Motor neuron (in vitro differentiated cells): ENCODE data around the gene CDK15. TPM values are rescaled to one million over a fixed set of nuclear protein-coding genes. Genes with fewer than 3 reads are reported as not detected.

ENCODE experiments used
- ATAC-seq, 8 experiments: fragments of 200-7000 bp; cut with Tn5 transposase; replicated peaks in 6 of 8; 2 replicates each; pipeline ENCODE4 v1.8.0; 2021; ENCODE audit warnings: mild to moderate bottlenecking in 8 of 8, moderate library complexity in 8 of 8
- H3K27ac ChIP-seq, 2 donors: fragments of 250-450 bp; sonication (Bioruptor Pico); 2 replicates each; pipeline ENCODE4 v1.9.0; 2021; ENCODE audit warnings: antibody characterized with exemption in 2 of 2, mild to moderate bottlenecking in 2 of 2, moderate library complexity in 1 of 2
- H3K4me1 ChIP-seq, 2 donors: fragments of 250-450 bp; sonication (Bioruptor Pico); replicated peaks in 1 of 2; 2 replicates each; pipeline ENCODE4 v1.6.1; 2021; ENCODE audit warnings: antibody characterized with exemption in 2 of 2, mild to moderate bottlenecking in 2 of 2, moderate library complexity in 1 of 2
- H3K4me3 ChIP-seq, 5 donors: fragments of 250-450 bp; sonication (Bioruptor Pico); 2 replicates each; pipeline ENCODE4 v1.9.0; 2021; ENCODE audit warnings: antibody characterized with exemption in 5 of 5, mild to moderate bottlenecking in 5 of 5, moderate library complexity in 4 of 5
- WGBS, 10 experiments: fragments of 450-650 bp; shearing (Covaris generic); methylation state at CpG; one replicate each; pipeline ENCODE4 v1.0.0; 2022; 5-methylcytosine and 5-hydroxymethylcytosine counted together
- in situ Hi-C, 9 experiments: fragments of 400-800 bp; cut with MboI; loops; one replicate each; pipeline ENCODE4 v1.15.0; 2021; ENCODE audit warnings: low sequenced_read_pairs in 9 of 9, low pct_unique_long_range_greater_than_20kb in 2 of 9; ENCODE audit not compliant: unreplicated experiment in 9 of 9
- total RNA-seq, 8 experiments: library from RNA; unstranded; fragments of 300-600 nt; gene quantifications; 2 replicates each; pipeline versions ENCODE4 v1.2.3 to v1.2.4, GENCODE V29; 2022

Gene CDK15
- total RNA-seq, 8 experiments from 2014 or later: 0.05 to 2.3 (median 0.24) TPM

DNA sequence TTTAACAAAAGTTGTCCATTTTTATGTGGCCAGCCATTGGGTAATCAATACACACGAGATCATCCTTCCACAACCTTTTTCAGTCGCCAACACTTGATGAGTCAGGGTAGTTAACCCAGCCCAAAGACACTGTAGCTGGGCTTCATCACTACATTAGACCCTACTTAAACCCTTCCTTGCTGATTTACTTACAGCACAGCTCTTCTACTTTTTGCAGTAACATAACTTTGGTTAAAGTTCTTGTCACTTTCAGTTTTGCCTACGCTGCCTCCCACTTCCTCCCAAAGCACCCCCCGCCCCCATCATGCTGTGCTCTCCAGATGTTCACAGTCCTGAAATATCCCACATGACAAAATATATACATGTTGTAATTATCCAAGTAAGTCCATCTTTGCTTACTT is 103.6 kb downstream of the CDK15 start:
- in situ Hi-C loops: no loop called here
- peak in 3 of 8 experiments; percentile 12 to 85 (median 27) for ATAC-seq
- no peak overlapping the region for H3K27ac ChIP-seq
- H3K4me1 ChIP-seq: peaks cover 16 to 21% of the 10 kb centered on the region in 2 donors
- WGBS, 10 experiments: 7 to 100% (median 90%) methylated on average over 1 to 4 of the region's 4 CpGs; no CpG with 5 or more reads in 1 of the 10 experiments
- no peak overlapping the region for H3K4me3 ChIP-seq

DNA sequence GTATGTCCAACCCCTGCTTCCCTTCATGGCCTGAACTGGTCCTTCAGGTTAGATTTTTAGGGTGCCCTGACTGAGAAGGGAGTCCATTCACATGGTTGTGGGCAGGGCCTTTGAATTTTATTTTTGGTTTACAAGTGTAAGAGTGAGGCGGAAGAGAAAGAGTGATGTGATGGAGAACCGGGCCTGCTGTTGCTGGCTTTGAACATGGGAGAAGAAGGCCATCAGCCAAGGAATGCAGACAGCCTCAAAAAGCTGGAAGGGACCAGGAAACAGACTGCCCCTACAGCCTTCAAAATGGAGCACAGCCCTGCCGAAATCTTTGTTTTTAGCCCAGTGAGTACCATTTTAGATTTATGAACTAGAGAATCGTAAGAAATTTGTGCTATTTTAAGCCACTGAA is 105.0 kb downstream of the CDK15 start:
- Histone ChIP-seq H3K4me3 (no peak overlapping the region), H3K27ac (no peak overlapping the region), H3K4me1 (peaks cover 16 to 21% of the 10 kb centered on the region in 2 donors)
- in situ Hi-C loops: no loop called here
- no peak for ATAC-seq
- WGBS, 10 experiments: 34 to 100% (median 84%) methylated on average over 1 to 4 of the region's 4 CpGs

DNA sequence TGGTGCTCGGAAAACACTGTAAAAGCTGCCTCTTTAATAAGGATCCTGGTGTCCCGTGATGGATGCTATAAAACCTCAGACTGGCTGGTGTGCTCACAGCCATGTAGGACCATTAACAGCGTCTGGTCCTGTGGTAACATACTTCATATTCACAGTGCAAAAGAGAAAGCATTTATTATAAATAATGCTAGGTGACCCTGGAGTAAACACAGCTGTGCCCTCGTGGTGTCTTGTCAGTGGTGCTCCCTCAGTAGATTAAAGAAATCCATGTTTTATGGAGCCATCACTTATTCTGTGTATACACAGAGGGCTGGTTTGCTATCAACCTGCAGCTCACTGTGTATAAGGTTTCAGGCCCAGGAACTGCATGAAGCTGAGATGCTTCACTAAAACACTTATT is 106.9 kb downstream of the CDK15 start:
- Histone ChIP-seq H3K27ac (peak overlapping the region; percentile 0 to 1), H3K4me3 (no peak overlapping the region), H3K4me1 (peaks cover 16 to 21% of the 10 kb centered on the region in 2 donors)
- in situ Hi-C loops: no loop called here
- ATAC-seq: peak in 6 of 8 experiments; percentile 75 to 93 (median 92)
- WGBS, 10 experiments: 29 to 80% (median 56%) methylated on average over 1 to 4 of the region's 4 CpGs; no CpG with 5 or more reads in 2 of the 10 experiments

DNA sequence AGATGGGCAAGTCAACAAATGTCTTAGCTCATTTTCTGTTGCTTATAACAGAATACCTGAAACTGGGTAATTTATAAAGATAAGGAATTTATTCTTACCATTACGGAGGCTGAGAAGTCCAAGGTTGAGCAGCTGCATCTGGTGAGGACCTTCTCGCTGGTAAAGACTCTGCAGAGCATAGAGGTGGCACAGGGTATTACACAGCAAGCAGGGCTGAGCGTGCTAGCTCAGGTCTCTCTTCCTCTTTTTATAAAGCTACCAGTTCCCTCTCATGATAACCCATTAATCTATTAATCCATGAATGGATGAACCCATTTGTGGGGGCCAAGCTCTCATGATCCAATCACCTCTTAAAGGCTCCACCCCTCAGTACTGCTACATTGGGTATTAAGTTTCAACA is 109.1 kb downstream of the CDK15 start:
- 14 to 100% (median 94%) methylated on average over 1 to 3 of the region's 3 CpGs; no CpG with 5 or more reads in 3 of the 10 experiments for WGBS, 10 experiments
- no peak for ATAC-seq
- in situ Hi-C loops: no loop called here
- H3K4me3 ChIP-seq: no peak overlapping the region
- H3K27ac ChIP-seq: no peak overlapping the region
- H3K4me1 ChIP-seq: peaks cover 16 to 21% of the 10 kb centered on the region in 2 donors

DNA sequence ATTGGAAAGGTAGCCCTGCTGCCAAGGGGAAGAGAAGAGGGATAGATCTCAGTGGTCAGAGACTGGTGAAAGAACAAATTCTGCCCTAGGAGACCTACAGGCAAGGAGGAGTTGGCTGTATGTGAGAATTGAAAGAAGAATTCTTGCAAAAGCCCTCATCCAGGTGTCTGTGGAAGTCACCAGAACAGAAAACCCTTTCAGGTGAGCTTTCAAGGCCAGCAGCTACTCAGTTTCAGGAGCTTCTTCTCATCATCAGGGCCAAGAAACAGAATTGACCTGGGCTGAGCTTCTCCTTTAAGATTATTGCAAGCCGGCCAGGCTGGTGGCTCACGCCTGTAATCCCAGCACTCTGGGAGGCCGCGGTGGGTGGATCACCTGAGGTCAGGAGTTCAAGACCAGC is 110.2 kb downstream of the CDK15 start:
- no peak for ATAC-seq
- peaks cover 16 to 21% of the 10 kb centered on the region in 2 donors for H3K4me1 ChIP-seq
- no peak overlapping the region for H3K27ac ChIP-seq
- 100% methylated on average over 1 to 3 of the region's 4 CpGs; no CpG with 5 or more reads in 7 of the 10 experiments for WGBS, 10 experiments
- no peak overlapping the region for H3K4me3 ChIP-seq
- in situ Hi-C loops: no loop called here

DNA sequence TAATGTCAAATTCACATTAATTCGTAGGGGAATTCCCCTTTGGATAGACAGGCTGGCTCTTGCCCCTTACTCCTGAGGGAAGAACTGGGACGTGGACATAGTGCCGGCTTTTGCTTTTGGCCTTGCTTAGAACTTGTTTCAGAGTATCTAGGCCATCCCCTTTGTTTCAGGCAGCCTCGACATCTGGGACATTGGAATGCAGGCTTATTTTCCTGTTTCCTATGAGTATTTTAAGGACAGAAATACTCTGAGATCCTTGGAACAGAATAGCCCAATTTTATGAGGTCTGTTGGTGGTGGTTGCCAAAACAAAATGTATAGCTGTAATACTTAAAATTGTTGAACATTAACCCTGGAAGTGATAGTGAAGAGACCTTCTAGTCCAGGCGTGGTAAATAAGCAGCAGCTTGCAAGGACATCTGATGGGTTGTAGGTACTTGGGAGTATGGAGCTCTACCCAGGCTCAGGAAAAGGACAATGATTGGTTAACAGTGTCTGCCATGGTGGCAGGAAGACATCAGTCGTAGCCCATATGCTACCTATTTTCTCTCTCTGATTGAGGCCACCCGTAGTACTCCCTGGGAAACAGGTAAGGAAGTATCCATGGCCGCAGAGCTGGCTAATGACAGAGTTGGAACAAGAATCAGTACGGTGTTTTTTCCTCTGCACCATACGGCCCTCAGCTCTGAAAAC is 112.4 kb downstream of the CDK15 start:
- ATAC-seq: no peak
- in situ Hi-C loops: no loop called here
- no peak overlapping the region for H3K4me3 ChIP-seq
- H3K4me1 ChIP-seq: peaks cover under 1 to 12% of the 10 kb centered on the region in 2 donors
- WGBS, 10 experiments: 28 to 93% (median 77%) methylated on average over 3 to 10 of the region's 10 CpGs; no CpG with 5 or more reads in 1 of the 10 experiments
- no peak overlapping the region for H3K27ac ChIP-seq

DNA sequence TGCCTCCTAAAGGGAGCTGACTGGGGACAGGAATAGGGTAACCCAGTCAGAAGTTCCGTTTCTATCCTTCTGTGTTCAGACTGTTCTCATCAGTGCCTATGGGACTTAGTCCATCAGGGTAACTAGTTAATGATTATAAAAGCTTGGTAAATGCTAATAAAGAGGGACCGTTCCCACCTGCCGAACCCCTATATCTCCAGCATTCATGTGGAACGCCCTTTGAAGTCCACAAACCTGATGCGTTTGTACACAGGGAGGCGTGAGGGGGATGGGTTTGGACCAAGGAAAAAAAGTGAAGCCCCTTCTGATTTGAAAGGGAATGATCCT is 112.9 kb downstream of the CDK15 start:
- no peak for ATAC-seq
- peaks cover 0 to 17% of the 10 kb centered on the region in 2 donors for H3K4me1 ChIP-seq
- H3K27ac ChIP-seq: no peak overlapping the region
- in situ Hi-C loops: no loop called here
- no peak overlapping the region for H3K4me3 ChIP-seq
- 53 to 100% (median 80%) methylated on average over 2 to 6 of the region's 6 CpGs; no CpG with 5 or more reads in 1 of the 10 experiments for WGBS, 10 experiments

DNA sequence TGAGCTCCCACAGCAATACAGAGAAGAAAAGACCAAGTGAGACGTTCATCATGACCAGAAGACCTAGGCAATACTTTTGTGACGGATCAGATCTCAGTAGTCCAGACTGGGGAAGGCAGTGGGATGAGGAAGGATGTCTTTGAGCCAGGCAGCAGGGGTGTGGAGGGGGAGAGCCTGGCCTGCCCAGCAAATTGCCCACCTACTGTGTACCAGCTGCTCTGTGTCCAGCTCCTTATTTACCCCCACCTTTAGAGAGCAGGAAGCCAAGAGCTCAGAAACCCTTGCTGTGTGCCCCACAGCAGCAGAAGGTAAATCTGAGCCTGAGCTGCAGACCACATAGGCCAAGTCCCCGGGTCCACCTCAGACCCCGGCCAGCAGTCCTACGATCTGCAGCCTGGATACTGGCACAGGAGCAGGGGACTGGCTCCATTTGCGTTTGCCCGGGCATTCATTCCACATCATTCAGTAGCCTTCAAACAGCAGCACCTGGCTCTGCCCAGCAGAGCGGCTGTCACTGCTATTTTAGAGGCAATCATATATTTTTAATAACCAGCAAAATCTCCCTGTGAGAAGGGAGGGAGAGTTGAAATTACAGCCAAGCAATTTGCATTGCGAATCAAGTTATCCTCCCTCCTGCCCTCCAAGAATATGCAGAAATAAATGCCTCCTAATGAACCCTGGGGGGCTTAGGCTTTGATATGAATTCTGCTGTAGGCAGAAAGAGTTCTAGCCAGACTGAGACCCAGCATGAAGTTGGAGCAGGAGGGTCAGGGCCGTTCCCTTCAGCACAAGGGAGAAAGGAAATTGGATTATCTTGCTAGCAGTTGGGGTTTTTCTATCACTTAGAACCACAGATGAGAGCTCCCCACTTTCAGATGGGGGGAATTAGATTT is 117.3 kb downstream of the CDK15 start:
- Histone ChIP-seq H3K4me3 (no peak overlapping the region), H3K4me1 (peaks cover 8 to 28% of the 10 kb centered on the region in 2 donors), H3K27ac (no peak overlapping the region)
- in situ Hi-C loops: no loop called here
- ATAC-seq: peak in 4 of 8 experiments; percentile 20 to 87 (median 76)
- WGBS, 10 experiments: 29 to 79% (median 64%) methylated on average over 1 to 9 of the region's 10 CpGs; no CpG with 5 or more reads in 1 of the 10 experiments

DNA sequence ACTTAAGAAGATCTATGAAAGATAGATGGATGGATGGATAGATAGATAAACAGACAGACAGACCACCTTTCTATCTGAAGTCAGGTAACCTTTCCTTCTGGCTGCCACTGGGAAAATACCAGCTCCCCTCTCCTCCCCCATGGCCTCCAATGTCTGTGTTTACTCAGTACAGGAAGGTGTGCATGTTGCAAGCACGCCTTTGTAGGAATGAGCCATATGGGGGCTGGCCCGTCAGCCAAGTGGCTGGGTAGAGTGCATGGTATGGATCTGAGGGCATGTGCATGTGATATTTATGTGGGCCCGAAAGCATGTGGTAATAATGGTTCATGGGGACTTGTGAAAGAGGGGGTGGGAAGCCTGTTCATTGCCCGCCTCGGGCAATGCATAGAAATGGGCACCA is 118.1 kb downstream of the CDK15 start:
- ATAC-seq: peak in 1 of 8 experiments; percentile 60
- in situ Hi-C loops: no loop called here
- Histone ChIP-seq H3K4me3 (no peak overlapping the region), H3K27ac (no peak overlapping the region), H3K4me1 (peaks cover 8 to 28% of the 10 kb centered on the region in 2 donors)
- 62 to 100% (median 93%) methylated on average over 2 to 4 of the region's 5 CpGs; no CpG with 5 or more reads in 5 of the 10 experiments for WGBS, 10 experiments

DNA sequence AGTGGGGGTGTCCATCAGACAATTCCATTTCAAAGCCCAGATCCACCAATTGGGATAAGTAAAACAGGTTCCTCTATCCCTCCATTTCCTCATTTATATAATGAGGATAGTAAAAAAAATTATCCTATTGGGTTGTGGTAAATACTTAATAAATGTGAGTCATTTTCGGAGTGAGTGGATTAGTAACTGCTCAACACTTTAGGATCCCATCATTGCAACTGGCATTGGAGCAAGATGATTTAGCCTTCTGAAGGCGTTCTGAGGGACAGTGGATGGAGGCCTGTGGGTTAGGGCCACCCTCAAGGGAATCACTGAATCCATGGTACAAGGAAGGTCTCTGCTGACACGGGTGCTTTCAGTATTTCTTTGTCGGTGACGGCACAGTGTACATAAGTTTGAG is 118.7 kb downstream of the CDK15 start:
- Histone ChIP-seq H3K4me1 (peaks cover 8 to 28% of the 10 kb centered on the region in 2 donors), H3K27ac (no peak overlapping the region), H3K4me3 (no peak overlapping the region)
- no peak for ATAC-seq
- WGBS, 10 experiments: 55 to 100% (median 87%) methylated on average over 1 to 5 of the region's 5 CpGs
- in situ Hi-C loops: no loop called here

DNA sequence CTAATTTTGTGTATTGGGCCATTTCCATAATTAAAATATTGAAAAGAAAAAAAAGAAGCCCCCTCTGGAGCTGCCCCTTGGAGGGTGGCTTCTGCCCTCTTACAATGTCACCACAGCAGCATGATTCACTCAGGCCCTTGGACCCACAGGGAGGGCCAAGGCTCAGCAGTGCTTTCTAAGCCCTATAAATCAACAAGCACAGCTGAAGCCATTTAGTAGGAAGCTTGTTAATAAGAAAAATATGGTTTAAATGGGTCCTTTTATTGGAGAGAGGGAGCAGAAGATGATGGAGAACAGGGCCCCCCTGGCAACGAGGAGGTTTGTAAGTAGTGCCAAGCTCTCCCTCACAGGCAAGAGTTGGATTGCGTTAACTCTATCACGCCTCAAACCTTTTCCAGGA is 119.7 kb downstream of the CDK15 start:
- peaks cover 8 to 29% of the 10 kb centered on the region in 2 donors for H3K4me1 ChIP-seq
- 0 to 100% (median 56%) methylated on average over 1 to 3 of the region's 3 CpGs; no CpG with 5 or more reads in 3 of the 10 experiments for WGBS, 10 experiments
- ATAC-seq: peak in 5 of 8 experiments; percentile 70 to 93 (median 88)
- H3K4me3 ChIP-seq: no peak overlapping the region
- in situ Hi-C loops: no loop called here
- no peak overlapping the region for H3K27ac ChIP-seq

DNA sequence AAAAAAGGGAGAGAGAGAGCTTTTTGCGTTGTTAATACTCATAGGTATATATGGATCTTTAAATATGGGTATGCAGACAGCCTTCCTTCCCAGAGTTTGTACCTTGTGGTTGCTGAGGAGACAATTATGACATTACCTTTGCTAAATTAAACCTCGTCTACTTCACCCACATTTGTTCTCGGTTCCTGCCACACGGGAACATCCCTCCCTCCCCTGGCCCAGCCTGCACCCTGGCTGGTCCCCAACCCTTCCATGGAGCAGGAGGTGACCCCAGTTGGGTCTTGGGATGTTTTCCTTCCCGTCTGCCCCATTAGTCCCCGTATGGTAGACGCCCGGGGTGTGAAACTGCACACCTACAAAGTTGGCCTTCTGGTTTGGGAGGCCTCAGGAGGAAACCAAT is 122.0 kb downstream of the CDK15 start:
- H3K27ac ChIP-seq: no peak overlapping the region
- in situ Hi-C loops: no loop called here
- H3K4me3 ChIP-seq: no peak overlapping the region
- ATAC-seq: no peak
- peaks cover 21 to 44% of the 10 kb centered on the region in 2 donors for H3K4me1 ChIP-seq
- 86 to 100% (median 96%) methylated on average over 1 to 5 of the region's 8 CpGs; no CpG with 5 or more reads in 3 of the 10 experiments for WGBS, 10 experiments
